HCT116 (cell line): Measurements from ENCODE around the gene NOP16. TPM values are rescaled to one million over a fixed set of nuclear protein-coding genes. Genes with fewer than 3 reads are reported as not detected.

Experiments used
- ATAC-seq: fragments of 200-7000 bp; cut with Tn5 transposase; 2 replicates; pipeline ENCODE4 v1.9.1; 2020; ENCODE audit warnings: mild to moderate bottlenecking, moderate library complexity
- BruUV-seq: library from RNA; stranded (reverse); fragments of 400-500 nt; replicated peaks from 2 replicates; lab custom pipeline; 2021; lab: Mats Ljungman, UMichigan
- CTCF ChIA-PET: fragments of 300-600 bp; sonication (Branson Sonifier 250); formaldehyde crosslinking; loops from one replicate; lab custom pipeline; 2021; ENCODE audit warnings: antibody characterized with exemption; lab: Charles Lee
- POLR2A ChIA-PET: fragments of 300-600, 350-600 bp; sonication (Branson Sonifier 250); formaldehyde crosslinking; loops from one replicate; lab custom pipeline; 2021; ENCODE audit warnings: antibody characterized with exemption; lab: Charles Lee
- RAD21 ChIA-PET, 2 experiments: fragments of 300-600 bp; sonication (Branson Sonifier 250); formaldehyde crosslinking; loops; one replicate each; lab custom pipeline; 2023; ENCODE audit warnings: low total read pairs in 2 of 2; ENCODE audit not compliant: uncharacterized antibody in 2 of 2, unreplicated experiment in 2 of 2, low non-redundant PET in 1 of 2; lab: Charles Lee
- DNase-seq: peaks from one replicate; pipeline ENCODE4 v3.0.0-alpha.2; 2010; ENCODE audit warnings: low read depth, low spot score
- H2AFZ ChIP-seq: fragments of 200-600 bp; shearing (Covaris generic), sonication (generic); 2 replicates; pipeline ENCODE4 v1.6.1; 2017; ENCODE audit warnings: low read depth, mixed run types, mixed read lengths, antibody characterized with exemption, low read length; ENCODE audit not compliant: poor library complexity, severe bottlenecking
- H3K27ac ChIP-seq: 2 replicates; pipeline ENCODE4 v1.5.1; 2012; ENCODE audit warnings: low read depth, low read length
- H3K27me3 ChIP-seq: fragments of 200-600 bp; sonication (generic); 2 replicates; pipeline ENCODE4 v1.6.1; 2016; ENCODE audit warnings: mixed run types, low read length, mixed read lengths; ENCODE audit not compliant: insufficient read depth
- H3K36me3 ChIP-seq, 2 experiments: fragments of 200-500 bp in 1 of 2; fragments of 200-600 bp in 1 of 2; sonication (Bioruptor generic) in 1 of 2; sonication (generic) in 1 of 2; 2 replicates each; pipeline versions ENCODE4 v1.5.1 to v1.6.1; 2014 to 2016; ENCODE audit warnings: low read length in 2 of 2, inconsistent platforms in 1 of 2, mixed read lengths in 1 of 2, mixed run types in 1 of 2; ENCODE audit not compliant: insufficient read depth in 2 of 2, control insufficient read depth in 1 of 2
- H3K4me1 ChIP-seq, 2 experiments: fragments of 200-600 bp in 1 of 2; sonication (generic) in 1 of 2; 2 replicates each; pipeline versions ENCODE4 v1.5.1 to v1.6.1; 2012 to 2017; ENCODE audit warnings: low read length in 2 of 2, inconsistent platforms in 1 of 2, mild to moderate bottlenecking in 1 of 2, mixed read lengths in 1 of 2, mixed run types in 1 of 2, moderate library complexity in 1 of 2; ENCODE audit not compliant: insufficient read depth in 2 of 2, control insufficient read depth in 1 of 2
- H3K4me2 ChIP-seq: fragments of 200-600 bp; sonication (generic); 2 replicates; pipeline ENCODE4 v1.6.1; 2017; ENCODE audit warnings: mixed run types, low read length, mixed read lengths
- H3K4me3 ChIP-seq, 2 experiments: fragments of 200-600 bp in 1 of 2; sonication (generic) in 1 of 2; replicated peaks in 1 of 2; 2 replicates each; pipeline ENCODE4 v1.5.1; 2011 to 2016; ENCODE audit warnings: low read length in 2 of 2, control low read depth in 1 of 2, low read depth in 1 of 2, mild to moderate bottlenecking in 1 of 2, mixed read lengths in 1 of 2, mixed run types in 1 of 2
- H3K79me2 ChIP-seq: fragments of 200-600 bp; sonication (generic); 2 replicates; pipeline ENCODE4 v1.6.1; 2017; ENCODE audit warnings: mild to moderate bottlenecking, mixed run types, low read length, moderate library complexity, mixed read lengths; ENCODE audit not compliant: insufficient read depth
- H3K9ac ChIP-seq: fragments of 200-600 bp; sonication (generic); 2 replicates; pipeline ENCODE4 v1.6.1; 2016; ENCODE audit warnings: low read length, mixed read lengths
- H3K9me2 ChIP-seq: fragments of 200-600 bp; sonication (generic), shearing (Covaris generic); 2 replicates; pipeline ENCODE4 v1.6.1; 2017; ENCODE audit warnings: mixed run types, mild to moderate bottlenecking, moderate library complexity; ENCODE audit not compliant: insufficient read depth
- H3K9me3 ChIP-seq, 2 experiments: fragments of 200-500 bp in 1 of 2; fragments of 200-600 bp in 1 of 2; sonication (Bioruptor generic) in 1 of 2; sonication (generic) in 1 of 2; 2 replicates each; pipeline ENCODE4 v1.6.1; 2014 to 2017; ENCODE audit warnings: low read length in 2 of 2, mixed read lengths in 2 of 2, inconsistent platforms in 1 of 2, low read depth in 1 of 2, mild to moderate bottlenecking in 1 of 2, mixed run types in 1 of 2, moderate library complexity in 1 of 2; ENCODE audit not compliant: control insufficient read depth in 1 of 2, insufficient read depth in 1 of 2
- H4K20me1 ChIP-seq: fragments of 200-600 bp; sonication (generic), shearing (Covaris generic); 2 replicates; pipeline ENCODE4 v1.6.1; 2017; ENCODE audit warnings: mixed run types, mild to moderate bottlenecking, moderate library complexity; ENCODE audit not compliant: insufficient read depth
- CBX3 ChIP-seq: IDR thresholded peaks from 2 replicates; pipeline ENCODE4 v1.6.1; 2012; ENCODE audit warnings: low read depth
- EZH2 ChIP-seq: fragments of 200-600 bp; sonication (generic); IDR thresholded peaks from 2 replicates; pipeline ENCODE4 v1.6.1; 2017; ENCODE audit warnings: antibody characterized with exemption, mixed run types
- EZH2phosphoT487 ChIP-seq: fragments of 200-600 bp; IDR thresholded peaks from 2 replicates; pipeline ENCODE4 v1.6.1; 2018; ENCODE audit warnings: antibody characterized with exemption, borderline replicate concordance
- JUND ChIP-seq: IDR thresholded peaks from 2 replicates; pipeline ENCODE4 v1.6.1; 2012
- POLR2A ChIP-seq: IDR thresholded peaks from 2 replicates; pipeline ENCODE4 v1.7.0; 2011; ENCODE audit warnings: borderline replicate concordance; ENCODE audit not compliant: insufficient read depth, insufficient read length; ENCODE audit errors: extremely low read depth
- POLR2AphosphoS5 ChIP-seq: IDR thresholded peaks from 2 replicates; pipeline ENCODE4 v1.6.1; 2011; ENCODE audit warnings: mild to moderate bottlenecking, low read depth, low read length, moderate library complexity
- SRF ChIP-seq: IDR thresholded peaks from 2 replicates; pipeline ENCODE4 v1.6.1; 2012; ENCODE audit warnings: low read depth
- YY1 ChIP-seq: IDR thresholded peaks from 2 replicates; pipeline ENCODE4 v1.6.1; 2011; ENCODE audit warnings: low read length, low read depth, moderate library complexity, mild to moderate bottlenecking; ENCODE audit not compliant: insufficient replicate concordance; ENCODE audit errors: extremely low read depth
- ZFX ChIP-seq: fragments of 450-650 bp; IDR thresholded peaks from 2 replicates; pipeline ENCODE4 v1.6.1; 2017
- intact Hi-C: fragments of 100-400 bp; cut with micrococcal nuclease; formaldehyde crosslinking; loops from 2 replicates; pipeline ENCODE4 v1.10.0; 2022
- total RNA-seq: library from RNA; stranded (reverse); gene quantifications from one replicate; pipeline ENCODE4 v1.2.1, GENCODE V29; 2021; ENCODE audit not compliant: unreplicated experiment
- TF ChIP-seq, protein P1 (sequence below): IDR thresholded peaks from 2 replicates; pipeline ENCODE4 v1.6.1; 2012; ENCODE audit warnings: low read depth
- TF ChIP-seq, protein P2 (sequence below): IDR thresholded peaks from 2 replicates; pipeline ENCODE4 v1.6.1; 2012
- TF ChIP-seq, protein P3 (sequence below): IDR thresholded peaks from 2 replicates; pipeline ENCODE4 v1.6.1; 2012

The NOP16 gene
- total RNA-seq, 1 experiment from 2014 or later, result 67.1 TPM

DNA sequence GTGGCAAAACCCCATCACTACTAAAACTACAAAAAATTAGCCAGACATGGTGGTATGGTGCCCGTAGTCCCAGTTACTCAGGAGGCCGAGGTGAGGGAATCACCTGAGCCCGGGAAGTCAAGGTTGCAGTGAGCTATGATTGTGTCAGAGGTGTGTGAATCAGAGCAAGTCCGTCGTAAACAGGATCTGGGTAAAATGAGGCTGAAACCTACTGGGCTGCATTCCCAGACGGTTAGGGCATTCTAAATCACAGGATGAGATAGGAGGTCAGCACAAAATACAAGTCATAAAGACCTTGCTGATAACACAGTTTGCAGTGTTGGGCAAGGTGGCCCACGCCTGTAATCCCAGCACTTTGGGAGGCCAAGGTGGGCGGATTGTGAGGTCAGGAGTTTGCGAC, 29.9 kb upstream of the NOP16 start:
- Histone ChIP-seq H3K27ac (no peak overlapping the region), H3K9me2 (no peaks in the 10 kb centered on the region), H4K20me1 (no peaks in the 10 kb centered on the region), H3K4me1 (peaks cover 10 to 30% of the 10 kb centered on the region in 2 experiments), H3K27me3 (no peaks in the 10 kb centered on the region)
- BruUV-seq, result no TSS peak
- ChIA-PET POLR2A (interaction anchor here (0.6 kb wide), 1 partner anchor 53 kb away, joined by 8 read pairs; no protein-coding TSS in a partner anchor), RAD21 (interaction anchor here in 1 of 2 experiments (0.6 kb wide), 1 partner anchor 21 kb away, joined by 3 read pairs; no protein-coding TSS in a partner anchor)
- TF ChIP-seq YY1, result no peak
- no peak for TF ChIP-seq SRF
- no peak for TF ChIP-seq ZFX
- TF ChIP-seq, protein P1, sequence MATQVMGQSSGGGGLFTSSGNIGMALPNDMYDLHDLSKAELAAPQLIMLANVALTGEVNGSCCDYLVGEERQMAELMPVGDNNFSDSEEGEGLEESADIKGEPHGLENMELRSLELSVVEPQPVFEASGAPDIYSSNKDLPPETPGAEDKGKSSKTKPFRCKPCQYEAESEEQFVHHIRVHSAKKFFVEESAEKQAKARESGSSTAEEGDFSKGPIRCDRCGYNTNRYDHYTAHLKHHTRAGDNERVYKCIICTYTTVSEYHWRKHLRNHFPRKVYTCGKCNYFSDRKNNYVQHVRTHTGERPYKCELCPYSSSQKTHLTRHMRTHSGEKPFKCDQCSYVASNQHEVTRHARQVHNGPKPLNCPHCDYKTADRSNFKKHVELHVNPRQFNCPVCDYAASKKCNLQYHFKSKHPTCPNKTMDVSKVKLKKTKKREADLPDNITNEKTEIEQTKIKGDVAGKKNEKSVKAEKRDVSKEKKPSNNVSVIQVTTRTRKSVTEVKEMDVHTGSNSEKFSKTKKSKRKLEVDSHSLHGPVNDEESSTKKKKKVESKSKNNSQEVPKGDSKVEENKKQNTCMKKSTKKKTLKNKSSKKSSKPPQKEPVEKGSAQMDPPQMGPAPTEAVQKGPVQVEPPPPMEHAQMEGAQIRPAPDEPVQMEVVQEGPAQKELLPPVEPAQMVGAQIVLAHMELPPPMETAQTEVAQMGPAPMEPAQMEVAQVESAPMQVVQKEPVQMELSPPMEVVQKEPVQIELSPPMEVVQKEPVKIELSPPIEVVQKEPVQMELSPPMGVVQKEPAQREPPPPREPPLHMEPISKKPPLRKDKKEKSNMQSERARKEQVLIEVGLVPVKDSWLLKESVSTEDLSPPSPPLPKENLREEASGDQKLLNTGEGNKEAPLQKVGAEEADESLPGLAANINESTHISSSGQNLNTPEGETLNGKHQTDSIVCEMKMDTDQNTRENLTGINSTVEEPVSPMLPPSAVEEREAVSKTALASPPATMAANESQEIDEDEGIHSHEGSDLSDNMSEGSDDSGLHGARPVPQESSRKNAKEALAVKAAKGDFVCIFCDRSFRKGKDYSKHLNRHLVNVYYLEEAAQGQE, result no peak
- no peak for TF ChIP-seq POLR2AphosphoS5
- TF ChIP-seq EZH2phosphoT487, result no peak
- no peak for TF ChIP-seq JUND
- TF ChIP-seq EZH2, result no peak
- TF ChIP-seq CBX3, result no peak
- TF ChIP-seq, protein P2, sequence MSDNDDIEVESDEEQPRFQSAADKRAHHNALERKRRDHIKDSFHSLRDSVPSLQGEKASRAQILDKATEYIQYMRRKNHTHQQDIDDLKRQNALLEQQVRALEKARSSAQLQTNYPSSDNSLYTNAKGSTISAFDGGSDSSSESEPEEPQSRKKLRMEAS, result no peak
- no peak for TF ChIP-seq POLR2A
- TF ChIP-seq, protein P3, sequence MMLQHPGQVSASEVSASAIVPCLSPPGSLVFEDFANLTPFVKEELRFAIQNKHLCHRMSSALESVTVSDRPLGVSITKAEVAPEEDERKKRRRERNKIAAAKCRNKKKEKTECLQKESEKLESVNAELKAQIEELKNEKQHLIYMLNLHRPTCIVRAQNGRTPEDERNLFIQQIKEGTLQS, result no peak
- TF ChIP-seq, all 23 proteins: peak for 0
- intact Hi-C loops, result loop anchor here (5.0 kb wide), 1 partner anchor 139 kb away; no protein-coding TSS in a partner anchor
- peaks cover 17% of the 10 kb centered on the region for H3K79me2 ChIP-seq
- ATAC-seq (no peak), DNase-seq (no peak)
- H3K36me3 ChIP-seq, result no peaks in the 10 kb centered on the region
- no peak overlapping the region for H3K9ac ChIP-seq
- peak overlapping the region; percentile 23; the same call in 1 of the 2 replicates for H3K4me2 ChIP-seq
- H2AFZ ChIP-seq, result peak overlapping the region; percentile 23
- CTCF ChIA-PET, result interaction anchor here (1.2 kb wide), 1 partner anchor 694 kb away, joined by 3 read pairs; no protein-coding TSS in a partner anchor
- H3K9me3 ChIP-seq, result peaks cover 0 to 3% of the 10 kb centered on the region in 2 experiments; a peak in 1 of 4 replicates
- no peak overlapping the region for H3K4me3 ChIP-seq
